Cardiac muscle cell (in vitro differentiated cells and primary cell): ENCODE data around the gene ZC3H15. TPM values are rescaled to one million over a fixed set of nuclear protein-coding genes. Genes with fewer than 3 reads are reported as not detected.
A peak's percentile ranks its signal among the peaks of the same experiment; 100 is the strongest.

Experiments used
- DNase-seq, 2 donors: peaks; one replicate each; pipeline versions ENCODE4 v3.0.0 to v3.0.0-alpha.2; 2010 to 2017; ENCODE audit warnings: low read depth in 1 of 2, low spot score in 1 of 2
- H3K27ac ChIP-seq: fragments of 200-600 bp; sonication (generic); 2 replicates; pipeline ENCODE4 v1.5.1; 2016
- H3K27me3 ChIP-seq: fragments of 200-600 bp; sonication (generic); 2 replicates; pipeline ENCODE4 v1.6.0; 2016; ENCODE audit warnings: control low read depth
- H3K36me3 ChIP-seq: fragments of 200-600 bp; sonication (generic); 2 replicates; pipeline ENCODE4 v1.5.1; 2016; ENCODE audit warnings: control low read depth
- H3K4me1 ChIP-seq: fragments of 200-600 bp; sonication (generic); 2 replicates; pipeline ENCODE4 v1.8.1; 2017; ENCODE audit warnings: low read depth, mild to moderate bottlenecking, mixed run types
- H3K4me3 ChIP-seq: fragments of 200-600 bp; sonication (generic); 2 replicates; pipeline ENCODE4 v1.5.1; 2016; ENCODE audit warnings: mild to moderate bottlenecking
- H3K9me3 ChIP-seq: fragments of 200-600 bp; sonication (generic); 2 replicates; pipeline ENCODE4 v1.5.1; 2017; ENCODE audit warnings: low read depth, mild to moderate bottlenecking, control low read depth
- CTCF ChIP-seq: IDR thresholded peaks from 2 replicates; pipeline ENCODE4 v1.5.1; 2012; ENCODE audit warnings: low read depth, mild to moderate bottlenecking, low read length
- polyA plus RNA-seq: library from polyadenylated mRNA; unstranded; fragments of >200 nt; fragmentation: Nextera tagmentation; extraction: Ambion mirVana; gene quantifications from 2 replicates; pipeline ENCODE4 v1.2.1, GENCODE V29; 2016
- total RNA-seq: library from RNA; depleted of rRNA; stranded (reverse); fragments of >200 nt; gene quantifications from 2 replicates; pipeline ENCODE4 v1.2.3, GENCODE V29; 2016

ZC3H15 gene
- total and polyA plus RNA-seq, 2 experiments from 2014 or later = 50.8 to 72.4 TPM

GRCh38 chr2:186484062-186484735 is 1.9 kb upstream of the ZC3H15 start:
- no peak for DNase-seq
- no peak for TF ChIP-seq CTCF
- H3K27ac ChIP-seq = no peak overlapping the region
- peaks cover 21% of the 10 kb centered on the region for H3K4me1 ChIP-seq
- no peaks in the 10 kb centered on the region for H3K9me3 ChIP-seq
- no peak overlapping the region for H3K4me3 ChIP-seq
- H3K36me3 ChIP-seq = no peaks in the 10 kb centered on the region
- no peaks in the 10 kb centered on the region for H3K27me3 ChIP-seq

- Histone ChIP-seq H3K27me3 (no peaks in the 10 kb centered on the region), H3K27ac (peak overlapping the region; percentile 94), H3K4me1 (peaks cover 21% of the 10 kb centered on the region), H3K36me3 (no peaks in the 10 kb centered on the region), H3K9me3 (no peaks in the 10 kb centered on the region), H3K4me3 (peak overlapping the region; percentile 46)
- no peak for DNase-seq
- no peak for TF ChIP-seq CTCF
These were observed 537 bp upstream of the ZC3H15 start for GRCh38 chr2:186485576-186485870.

- no peak for TF ChIP-seq CTCF
- H3K9me3 ChIP-seq = no peaks in the 10 kb centered on the region
- H3K36me3 ChIP-seq = no peaks in the 10 kb centered on the region
- no peaks in the 10 kb centered on the region for H3K27me3 ChIP-seq
- peak; percentile 10 to 38 for DNase-seq
- peak overlapping the region; percentile 46 for H3K4me3 ChIP-seq
- peak overlapping the region; percentile 94 for H3K27ac ChIP-seq
- H3K4me1 ChIP-seq = peaks cover 26% of the 10 kb centered on the region
These were observed 889 bp downstream of the ZC3H15 start for GRCh38 chr2:186486651-186487647.

- Histone ChIP-seq H3K9me3 (no peaks in the 10 kb centered on the region), H3K4me3 (no peak overlapping the region), H3K27me3 (no peaks in the 10 kb centered on the region), H3K4me1 (peaks cover 22% of the 10 kb centered on the region), H3K27ac (peak overlapping the region; percentile 77), H3K36me3 (peaks cover 30% of the 10 kb centered on the region)
- no peak for TF ChIP-seq CTCF
- no peak for DNase-seq
These were observed 7.6 kb downstream of the ZC3H15 start for GRCh38 chr2:186493564-186494085.

GRCh38 chr2:186496401-186496800 is 10.3 kb downstream of the ZC3H15 start:
- Histone ChIP-seq H3K36me3 (peaks cover 46% of the 10 kb centered on the region), H3K4me3 (no peak overlapping the region), H3K27me3 (no peaks in the 10 kb centered on the region), H3K9me3 (no peaks in the 10 kb centered on the region), H3K4me1 (peaks cover 17% of the 10 kb centered on the region), H3K27ac (no peak overlapping the region)
- no peak for TF ChIP-seq CTCF
- no peak for DNase-seq
